Heart left ventricle (tissue), 16 donors: ENCODE data around the gene HPSE2. TPM values are rescaled to one million over a fixed set of nuclear protein-coding genes. Genes with fewer than 3 reads are reported as not detected.
A peak's percentile ranks its signal among the peaks of the same experiment; 100 is the strongest.

Source experiments
- ATAC-seq, 4 donors: fragments of 200-7000 bp; cut with Tn5 transposase; one replicate each; pipeline ENCODE4 v1.9.1; 2020 to 2022; ENCODE audit warnings: moderate library complexity in 4 of 4, mild to moderate bottlenecking in 3 of 4, moderate number of reproducible peaks in 1 of 4
- DNase-seq, 5 donors: peaks; one replicate each; pipeline ENCODE4 v3.0.0-alpha.2; 2020
- H3K27ac ChIP-seq, 12 donors: fragments of 200-600 bp; sonication (generic) in 4 of 12; one replicate each; pipeline versions ENCODE4 v1.5.0 to v1.8.0; 2016 to 2022; ENCODE audit warnings: mild to moderate bottlenecking in 2 of 12
- H3K27me3 ChIP-seq, 9 donors: fragments of 200-600 bp; sonication (generic) in 2 of 9; one replicate each; pipeline versions ENCODE4 v1.5.1 to v1.8.0; 2016 to 2022; ENCODE audit warnings: mild to moderate bottlenecking in 3 of 9
- H3K36me3 ChIP-seq, 9 donors: fragments of 200-600 bp; sonication (generic) in 2 of 9; one replicate each; pipeline versions ENCODE4 v1.5.0 to v1.8.0; 2018 to 2022; ENCODE audit warnings: mild to moderate bottlenecking in 2 of 9
- H3K4me1 ChIP-seq, 12 donors: fragments of 200-600 bp; sonication (generic) in 4 of 12; one replicate each; pipeline versions ENCODE4 v1.5.0 to v1.8.0; 2016 to 2022; ENCODE audit warnings: mild to moderate bottlenecking in 3 of 12
- H3K4me3 ChIP-seq, 12 donors: fragments of 200-600 bp; sonication (generic) in 4 of 12; one replicate each; pipeline versions ENCODE4 v1.5.0 to v1.8.0; 2017 to 2022; ENCODE audit warnings: mild to moderate bottlenecking in 9 of 12, moderate library complexity in 4 of 12
- H3K9me3 ChIP-seq, 12 donors: fragments of 200-600 bp; sonication (generic) in 4 of 12; one replicate each; pipeline versions ENCODE4 v1.5.0 to v1.8.0; 2016 to 2022; ENCODE audit warnings: mild to moderate bottlenecking in 1 of 12
- POLR2A ChIP-seq, 2 donors: fragments of 450-650 bp; IDR thresholded peaks; one replicate each; pipeline ENCODE4 v1.6.1; 2017; ENCODE audit warnings: antibody characterized with exemption in 2 of 2, mild to moderate bottlenecking in 2 of 2, moderate library complexity in 2 of 2
- WGBS, 4 donors: extraction: QIAGEN DNeasy Blood & Tissue Kit in 2 of 4; methylation state at CpG; one replicate each; pipeline versions ENCODE4 v1.1.5 to v1.1.7; 2013 to 2018; 5-methylcytosine and 5-hydroxymethylcytosine counted together
- intact Hi-C, 10 donors: fragments of 100-400 bp; cut with DNase I; formaldehyde crosslinking; loops; one replicate each; pipeline versions ENCODE4 v1.11.1 to v1.14.2; 2022
- microRNA-seq, 4 donors: library from miRNA; unstranded; fragments of <30 nt; microRNA quantifications; one replicate each; pipeline versions ENCODE4 to v1.2.0, GENCODE V29; 2017 to 2020
- polyA plus RNA-seq, 2 donors: library from polyadenylated mRNA; stranded (reverse); fragments of 200-250 nt; gene quantifications; one replicate each; pipeline ENCODE4 v1.2.3, GENCODE V29; 2013
- total RNA-seq, 9 donors: library from RNA; depleted of rRNA in 2 of 9; stranded (reverse); fragments of >200 nt in 2 of 9; fragmentation: NEBNext Ultra II Directional in 3 of 9; extraction: Animal tissue kit (Norgen Biotek cat#: 25700) in 3 of 9; gene quantifications; one replicate each; pipeline versions ENCODE4 v1.1.0 to v1.2.4, GENCODE V29; 2016 to 2023
- TF ChIP-seq, protein P1 (sequence below), 12 donors: fragments of 200-600 bp; sonication (generic) in 4 of 12; IDR thresholded peaks; one replicate each; pipeline versions ENCODE4 v1.5.0 to v1.8.0; 2018 to 2022; ENCODE audit warnings: antibody characterized with exemption in 12 of 12, mild to moderate bottlenecking in 5 of 12
- donor health status: ischemic (EF 13 %, LVEDD 7.1; RV severe dilation, severe dysfunction).
- donor health status: healthy with polysubstance abuse.
- donor health status: DM: no; HTN: yes; CAD: no.
- donor health status: DM: no; HTN: no; CAD: no.
- donor health status: ischemic (EF 25% LVEDD 6.9; RV normal size, moderate dysfunction).
- donor health status: ischemic (EF 25% LVEDD 5.7; RV mildly dilated, moderate dysfunction).
- donor health status: healthy.
- donor health status: DM: yes; HTN: yes; CAD: no.
- donor health status: ischemic (EF 35%, LVEDD 5.7; RV mildly dilated, moderate dysfunction).
- donor health status: nonischemic (EF 11% LVEDD 7.7; RV severe dilation, severe dysfunction).
- donor health status: DM: yes; HTN: yes; CAD: no.
- donor health status: PGD.
- donor health status: ischemic (EF 29% LVEDD 5.4; RV normal size, mild dysfunction).
- donor health status: nonischemic (EF 23%, LVEDD 6.1; RV moderate dilation, normal function).

The HPSE2 gene
- total and polyA plus RNA-seq, 11 donors = 0.06 to 0.18 (median 0.12) TPM; not detected in 3

DNA sequence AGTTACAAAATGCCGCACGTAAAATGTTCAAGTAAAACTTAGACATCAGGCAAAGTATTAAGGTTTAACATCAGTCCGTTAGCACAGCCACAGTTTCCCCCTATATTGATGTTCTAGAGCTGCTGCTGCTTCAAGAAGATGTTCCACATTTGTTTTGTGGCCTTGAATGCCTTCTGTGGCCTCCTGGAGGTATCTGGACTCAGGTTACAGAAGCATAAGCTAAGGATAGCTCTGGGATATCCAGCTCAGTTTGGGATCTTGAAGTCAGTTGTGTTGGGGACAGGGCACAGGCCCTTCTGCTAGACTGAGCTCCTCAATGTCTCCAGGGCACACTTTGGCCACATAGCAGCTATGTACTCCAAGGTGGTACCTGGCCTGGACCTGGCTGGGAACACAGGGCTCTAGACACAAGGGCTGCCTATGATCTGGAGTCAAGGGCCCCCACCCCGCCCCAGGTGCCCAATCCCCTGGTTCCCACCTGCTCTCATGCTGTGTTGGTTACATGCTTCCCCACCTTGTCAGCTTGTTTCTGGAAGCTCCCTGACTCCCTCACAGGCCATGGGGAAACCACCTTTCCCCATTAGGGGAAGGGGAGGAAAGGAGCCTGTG, 825.4 kb downstream of the HPSE2 start:
- WGBS, 4 donors = 76 to 98% (median 86%) methylated on average over 3 to 4 of the region's 4 CpGs
- DNase-seq (no peak), ATAC-seq (no peak)
- H3K27ac ChIP-seq = no peak overlapping the region
- TF ChIP-seq, protein P1, sequence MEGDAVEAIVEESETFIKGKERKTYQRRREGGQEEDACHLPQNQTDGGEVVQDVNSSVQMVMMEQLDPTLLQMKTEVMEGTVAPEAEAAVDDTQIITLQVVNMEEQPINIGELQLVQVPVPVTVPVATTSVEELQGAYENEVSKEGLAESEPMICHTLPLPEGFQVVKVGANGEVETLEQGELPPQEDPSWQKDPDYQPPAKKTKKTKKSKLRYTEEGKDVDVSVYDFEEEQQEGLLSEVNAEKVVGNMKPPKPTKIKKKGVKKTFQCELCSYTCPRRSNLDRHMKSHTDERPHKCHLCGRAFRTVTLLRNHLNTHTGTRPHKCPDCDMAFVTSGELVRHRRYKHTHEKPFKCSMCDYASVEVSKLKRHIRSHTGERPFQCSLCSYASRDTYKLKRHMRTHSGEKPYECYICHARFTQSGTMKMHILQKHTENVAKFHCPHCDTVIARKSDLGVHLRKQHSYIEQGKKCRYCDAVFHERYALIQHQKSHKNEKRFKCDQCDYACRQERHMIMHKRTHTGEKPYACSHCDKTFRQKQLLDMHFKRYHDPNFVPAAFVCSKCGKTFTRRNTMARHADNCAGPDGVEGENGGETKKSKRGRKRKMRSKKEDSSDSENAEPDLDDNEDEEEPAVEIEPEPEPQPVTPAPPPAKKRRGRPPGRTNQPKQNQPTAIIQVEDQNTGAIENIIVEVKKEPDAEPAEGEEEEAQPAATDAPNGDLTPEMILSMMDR (IDR thresholded peaks at IDR 0.05) = no peak
- no peak for TF ChIP-seq POLR2A (IDR thresholded peaks at IDR 0.05)
- peaks cover 0 to 6% (median 0%) of the 10 kb centered on the region in 9 donors for H3K36me3 ChIP-seq
- H3K27me3 ChIP-seq = no peaks in the 10 kb centered on the region
- no peak overlapping the region for H3K4me3 ChIP-seq
- intact Hi-C loops = loop anchor here in 1 of 10 donors (10.0 kb wide), 1 partner anchor 265 kb away; no protein-coding TSS in a partner anchor
- peaks cover 0 to 43% (median 16%) of the 10 kb centered on the region in 12 donors for H3K4me1 ChIP-seq
- no peaks in the 10 kb centered on the region for H3K9me3 ChIP-seq

DNA sequence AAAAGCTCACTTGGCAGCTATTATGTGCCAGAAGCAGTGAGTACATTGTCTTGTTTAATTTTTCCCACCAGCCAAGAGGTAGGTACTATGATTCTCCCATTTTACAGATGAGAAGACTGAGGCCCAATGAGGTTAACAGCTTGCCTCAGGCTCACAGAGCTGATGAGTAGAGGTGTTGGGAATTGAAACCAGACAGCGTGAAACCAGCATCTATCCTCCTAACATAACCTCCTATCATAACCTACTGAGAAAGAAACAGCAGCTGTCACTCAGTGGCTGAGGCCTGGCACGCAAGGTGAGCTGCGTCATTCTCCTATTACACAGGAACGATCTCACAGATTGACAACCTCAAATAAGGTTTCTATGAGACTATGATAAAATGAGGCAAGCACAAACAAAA, 826.9 kb downstream of the HPSE2 start:
- peaks cover 0 to 6% (median 0%) of the 10 kb centered on the region in 9 donors for H3K36me3 ChIP-seq
- no peaks in the 10 kb centered on the region for H3K9me3 ChIP-seq
- ATAC-seq = no peak
- no peak for TF ChIP-seq POLR2A (IDR thresholded peaks at IDR 0.05)
- TF ChIP-seq, protein P1 (IDR thresholded peaks at IDR 0.05) = no peak
- intact Hi-C loops = no loop called here
- peaks cover 0 to 31% (median 6%) of the 10 kb centered on the region in 12 donors for H3K4me1 ChIP-seq
- no peak for DNase-seq
- no peak overlapping the region for H3K4me3 ChIP-seq
- 87 to 95% (median 89%) methylated on average over 4 of the region's 4 CpGs for WGBS, 4 donors
- H3K27me3 ChIP-seq = no peaks in the 10 kb centered on the region
- H3K27ac ChIP-seq = no peak overlapping the region

DNA sequence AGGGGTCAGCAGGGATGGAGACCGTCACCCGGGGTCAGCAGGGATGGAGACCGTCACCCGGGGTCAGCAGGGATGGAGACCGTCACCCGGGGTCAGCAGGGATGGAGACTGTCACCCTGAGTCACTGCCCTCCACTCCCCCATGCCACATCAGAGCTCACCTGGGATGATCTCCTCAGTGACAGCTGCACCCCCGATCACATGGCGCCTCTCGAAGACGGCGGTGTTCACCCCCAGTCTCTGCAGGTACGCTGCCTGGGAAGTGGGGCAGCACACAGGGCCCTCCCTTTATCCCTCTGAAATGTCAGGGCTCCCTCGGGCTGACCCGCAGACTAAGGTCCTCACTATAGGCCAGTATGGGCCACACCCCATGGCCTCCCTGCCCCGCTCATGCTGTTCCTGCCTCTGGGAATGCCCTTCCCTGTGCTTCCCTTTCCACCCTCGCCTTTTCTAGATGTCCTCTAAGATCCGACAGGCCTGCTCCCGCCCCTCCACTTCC, 827.9 kb downstream of the HPSE2 start:
- Histone ChIP-seq H3K9me3 (no peaks in the 10 kb centered on the region), H3K36me3 (peaks cover 0 to 10% (median 3%) of the 10 kb centered on the region in 9 donors), H3K27ac (no peak overlapping the region), H3K27me3 (no peaks in the 10 kb centered on the region), H3K4me1 (peaks cover 0 to 23% (median 6%) of the 10 kb centered on the region in 12 donors), H3K4me3 (no peak overlapping the region)
- intact Hi-C loops = no loop called here
- DNase-seq (peak in 1 of 5 donors; percentile 20), ATAC-seq (no peak)
- 92 to 97% (median 94%) methylated on average over 13 to 18 of the region's 18 CpGs for WGBS, 4 donors
- no peak for TF ChIP-seq POLR2A (IDR thresholded peaks at IDR 0.05)
- TF ChIP-seq, protein P1 (IDR thresholded peaks at IDR 0.05) = no peak

Small RNAs within 50 kb of the gene (microRNA-seq; reads per million reads assigned to microRNA genes)
- gene MIR4685 = 1.5 to 3.3 (median 2.1) reads per million in 4 donors
- gene MIR6507 = 0 to 0.13 (median 0) reads per million in 4 donors

Other genes with a start within 250 kb of the HPSE2 start
- gene CNNM1, start 93.5 kb upstream of the HPSE2 start, total RNA-seq = under 1 TPM in 6 of 9 donors, not detected in 3; 0.04 to 0.43 (median 0.13) TPM
- under 1 TPM in 1 of 2 donors, not detected in 1; 0.08 TPM for gene CNNM1, start 93.5 kb upstream of the HPSE2 start, polyA plus RNA-seq
- 100 to 1,000 TPM; 294 to 815 (median 505) TPM for gene GOT1, start 194.8 kb upstream of the HPSE2 start, total RNA-seq
- gene GOT1, start 194.8 kb upstream of the HPSE2 start, polyA plus RNA-seq = 100 to 1,000 TPM; 259 to 299 TPM